Esophagus muscularis mucosa (tissue), 4 donors: ENCODE measurements around the gene P2RX1. TPM values are rescaled to one million over a fixed set of nuclear protein-coding genes. Genes with fewer than 3 reads are reported as not detected.

Source experiments
- DNase-seq: peaks from one replicate; pipeline ENCODE4 v3.0.0-alpha.2; 2017; ENCODE audit errors: extremely low spot score
- H3K27ac ChIP-seq, 4 donors: fragments of 200-600 bp; sonication (generic); replicated peaks in 1 of 4; 1 replicate in 3 of 4; 2 replicates in 1 of 4; pipeline ENCODE4 v1.5.1; 2016 to 2019; ENCODE audit warnings: mild to moderate bottlenecking in 1 of 4
- H3K27me3 ChIP-seq, 4 donors: fragments of 200-600 bp; sonication (generic); one replicate each; pipeline versions ENCODE4 v1.5.1 to v1.6.0; 2016 to 2019
- H3K36me3 ChIP-seq, 4 donors: fragments of 200-600 bp; sonication (generic); one replicate each; pipeline ENCODE4 v1.5.1; 2016 to 2019
- H3K4me1 ChIP-seq, 4 donors: fragments of 200-600 bp; sonication (generic); one replicate each; pipeline ENCODE4 v1.5.1; 2016 to 2019
- H3K4me3 ChIP-seq, 4 donors: fragments of 200-600 bp; sonication (generic); 1 replicate in 2 of 4; 2 replicates in 2 of 4; pipeline ENCODE4 v1.5.1; 2016 to 2019; ENCODE audit warnings: mild to moderate bottlenecking in 4 of 4, moderate library complexity in 1 of 4
- H3K9me3 ChIP-seq, 4 donors: fragments of 200-600 bp; sonication (generic); 1 replicate in 3 of 4; 2 replicates in 1 of 4; pipeline ENCODE4 v1.5.1; 2016 to 2019
- EP300 ChIP-seq: sonication (generic); formaldehyde crosslinking; IDR thresholded peaks from one replicate; pipeline ENCODE4 v1.6.1; 2017; ENCODE audit warnings: antibody characterized with exemption
- POLR2A ChIP-seq: fragments of 450-650 bp; IDR thresholded peaks from one replicate; pipeline ENCODE4 v1.6.1; 2017; ENCODE audit warnings: antibody characterized with exemption, moderate library complexity, mild to moderate bottlenecking, low read depth
- POLR2AphosphoS5 ChIP-seq, 2 donors: sonication (generic); formaldehyde crosslinking; IDR thresholded peaks; one replicate each; pipeline ENCODE4 v1.6.1; 2017; ENCODE audit warnings: antibody characterized with exemption in 2 of 2
- WGBS: methylation state at CpG from one replicate; pipeline ENCODE4 v1.1.5; 2018; 5-methylcytosine and 5-hydroxymethylcytosine counted together
- intact Hi-C: fragments of 100-400 bp; cut with DNase I; formaldehyde crosslinking; loops from one replicate; pipeline ENCODE4 v1.15.1; 2023
- total RNA-seq, 4 donors: library from RNA; depleted of rRNA; stranded (reverse); fragments of >200 nt; gene quantifications; one replicate each; pipeline versions ENCODE4 v1.1.0 to v1.2.1, GENCODE V29; 2016
- TF ChIP-seq, protein P1 (sequence below), 3 experiments: fragments of 200-600 bp in 2 of 3; fragments of 450-650 bp in 1 of 3; sonication (generic) in 2 of 3; IDR thresholded peaks; one replicate each; pipeline ENCODE4 v1.5.1; 2017 to 2019; ENCODE audit warnings: antibody characterized with exemption in 3 of 3, mild to moderate bottlenecking in 2 of 3, moderate library complexity in 1 of 3

Gene P2RX1
- total RNA-seq, 4 donors from 2014 or later, result 3.7 to 26.0 (median 10.2) TPM

DNA sequence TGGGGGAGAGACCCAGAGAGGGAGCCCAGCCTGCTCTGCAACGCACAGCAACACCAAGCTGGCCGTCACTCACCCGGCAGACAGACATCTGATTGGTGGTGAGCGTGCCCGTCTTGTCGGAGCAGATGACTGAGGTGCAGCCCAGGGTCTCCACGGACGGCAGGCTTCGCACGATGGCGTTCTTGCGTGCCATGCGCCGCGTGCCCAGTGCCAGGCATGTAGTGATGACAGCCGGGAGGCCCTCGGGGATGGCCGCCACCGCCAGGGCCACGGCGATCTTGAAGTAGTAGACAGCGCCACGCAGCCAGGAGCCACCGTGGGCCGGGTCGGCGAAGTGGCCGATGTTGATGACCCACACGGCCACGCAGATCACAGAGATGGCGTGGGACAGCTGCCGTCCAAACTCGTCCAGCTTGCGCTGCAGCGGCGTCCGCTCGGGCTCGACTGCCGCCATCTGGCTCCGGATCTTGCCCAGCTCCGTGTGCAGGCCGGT lies 31.1 kb upstream of the P2RX1 start:
- WGBS, result 96% methylated on average over 32 of the region's 43 CpGs
- Histone ChIP-seq H3K4me3 (no peak overlapping the region), H3K36me3 (peaks cover 0 to 25% (median 4%) of the 10 kb centered on the region in 4 donors), H3K27ac (no peak overlapping the region), H3K27me3 (no peaks in the 10 kb centered on the region), H3K4me1 (peaks cover 13 to 28% (median 24%) of the 10 kb centered on the region in 4 donors), H3K9me3 (no peaks in the 10 kb centered on the region)
- DNase-seq, result no peak
- intact Hi-C loops, result no loop called here
- TF ChIP-seq POLR2A, result no peak
- TF ChIP-seq POLR2AphosphoS5 (IDR thresholded peaks at IDR 0.05), result no peak
- no peak for TF ChIP-seq EP300
- TF ChIP-seq, protein P1, sequence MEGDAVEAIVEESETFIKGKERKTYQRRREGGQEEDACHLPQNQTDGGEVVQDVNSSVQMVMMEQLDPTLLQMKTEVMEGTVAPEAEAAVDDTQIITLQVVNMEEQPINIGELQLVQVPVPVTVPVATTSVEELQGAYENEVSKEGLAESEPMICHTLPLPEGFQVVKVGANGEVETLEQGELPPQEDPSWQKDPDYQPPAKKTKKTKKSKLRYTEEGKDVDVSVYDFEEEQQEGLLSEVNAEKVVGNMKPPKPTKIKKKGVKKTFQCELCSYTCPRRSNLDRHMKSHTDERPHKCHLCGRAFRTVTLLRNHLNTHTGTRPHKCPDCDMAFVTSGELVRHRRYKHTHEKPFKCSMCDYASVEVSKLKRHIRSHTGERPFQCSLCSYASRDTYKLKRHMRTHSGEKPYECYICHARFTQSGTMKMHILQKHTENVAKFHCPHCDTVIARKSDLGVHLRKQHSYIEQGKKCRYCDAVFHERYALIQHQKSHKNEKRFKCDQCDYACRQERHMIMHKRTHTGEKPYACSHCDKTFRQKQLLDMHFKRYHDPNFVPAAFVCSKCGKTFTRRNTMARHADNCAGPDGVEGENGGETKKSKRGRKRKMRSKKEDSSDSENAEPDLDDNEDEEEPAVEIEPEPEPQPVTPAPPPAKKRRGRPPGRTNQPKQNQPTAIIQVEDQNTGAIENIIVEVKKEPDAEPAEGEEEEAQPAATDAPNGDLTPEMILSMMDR (IDR thresholded peaks at IDR 0.05), result no peak

DNA sequence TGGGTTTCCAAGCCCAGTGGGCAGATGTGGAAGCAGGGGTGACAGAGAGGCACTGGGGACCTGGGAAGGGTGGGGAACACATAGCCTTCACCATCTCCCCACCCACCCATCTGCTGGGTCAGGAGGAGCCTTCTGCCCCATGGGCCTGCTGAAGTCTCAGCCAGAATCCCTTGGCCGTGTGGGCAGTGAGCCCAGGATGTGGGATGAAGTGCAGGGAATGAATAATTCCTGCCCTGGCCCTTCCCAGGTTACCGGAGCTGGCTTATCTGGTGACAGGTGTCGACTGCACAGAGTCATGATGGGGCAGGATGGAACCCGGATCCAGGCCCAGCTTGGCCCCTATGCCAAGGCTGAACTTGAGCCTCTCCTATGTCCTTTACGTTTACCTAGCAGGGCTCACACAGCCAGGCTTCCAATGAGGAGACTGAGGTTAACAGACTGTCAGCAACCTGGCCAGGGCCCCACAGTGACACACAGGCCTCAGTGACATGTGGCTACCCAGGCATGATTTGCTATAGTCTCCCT lies 30.5 kb upstream of the P2RX1 start:
- 67% methylated on average over 5 of the region's 5 CpGs for WGBS

DNA sequence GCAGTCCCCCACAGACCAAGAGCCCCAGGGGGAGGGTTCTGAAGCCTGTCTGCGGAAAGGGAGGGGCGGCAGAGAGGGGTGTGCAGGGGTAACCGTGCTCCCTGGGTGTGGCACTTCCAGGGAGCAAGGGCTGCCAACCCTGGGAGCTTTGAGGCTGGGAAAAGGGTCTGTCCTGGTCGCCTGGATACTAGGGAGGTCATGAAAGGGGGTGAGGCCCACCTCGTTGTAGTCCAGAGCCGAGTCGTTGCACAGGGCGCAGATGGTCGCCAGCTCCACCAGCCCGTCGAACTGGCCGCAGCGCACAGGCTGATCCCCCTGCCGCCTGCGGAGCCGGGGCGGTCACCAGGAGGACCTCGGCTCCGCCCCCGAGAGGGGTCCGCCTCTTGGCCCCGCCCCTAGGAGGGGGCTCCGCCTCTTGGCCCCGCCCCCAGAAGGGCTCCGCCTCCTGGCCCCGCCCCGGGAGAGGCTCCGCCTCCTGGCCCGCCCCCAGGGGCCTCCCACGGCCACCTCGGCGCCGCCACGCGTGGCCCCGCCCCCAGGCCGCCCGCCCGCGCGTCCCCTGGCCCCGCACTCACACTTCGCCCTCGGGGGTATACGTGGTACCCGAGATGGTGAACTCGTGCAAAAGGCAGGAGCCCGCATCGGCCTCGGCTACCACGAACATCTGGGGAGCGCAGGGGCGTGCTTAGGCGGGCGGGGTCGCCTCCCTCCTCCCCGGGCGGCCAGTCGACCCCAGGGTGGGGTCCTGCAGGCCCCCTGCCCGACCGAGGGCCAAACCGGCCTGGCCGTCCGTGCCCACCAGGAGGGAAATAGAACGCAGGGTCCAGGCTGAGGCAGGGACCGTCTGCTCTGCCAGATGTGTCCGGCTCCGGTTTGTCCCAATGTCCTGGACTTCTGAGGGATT lies 28.5 kb upstream of the P2RX1 start:
- Histone ChIP-seq H3K9me3 (no peaks in the 10 kb centered on the region), H3K4me1 (peaks cover 13 to 28% (median 24%) of the 10 kb centered on the region in 4 donors), H3K27ac (peak overlapping the region; percentile 51 to 65 (median 62)), H3K27me3 (no peaks in the 10 kb centered on the region), H3K36me3 (peaks cover 0 to 38% (median 16%) of the 10 kb centered on the region in 4 donors), H3K4me3 (peak overlapping the region; percentile 51 to 57 (median 53))
- TF ChIP-seq POLR2A (no peak), EP300 (no peak), POLR2AphosphoS5 (IDR thresholded peaks at IDR 0.05) (no peak)
- TF ChIP-seq, protein P1 (IDR thresholded peaks at IDR 0.05), result no peak
- WGBS, result 45% methylated on average over 3 of the region's 68 CpGs
- intact Hi-C loops, result no loop called here
- DNase-seq, result no peak

More for the DNA sequence above, 30.5 kb upstream of the P2RX1 start:
- Histone ChIP-seq H3K4me3 (no peak overlapping the region), H3K4me1 (peaks cover 13 to 28% (median 24%) of the 10 kb centered on the region in 4 donors), H3K27ac (no peak overlapping the region), H3K27me3 (no peaks in the 10 kb centered on the region), H3K36me3 (peaks cover 0 to 31% (median 7%) of the 10 kb centered on the region in 4 donors), H3K9me3 (no peaks in the 10 kb centered on the region)
- intact Hi-C loops, result no loop called here
- no peak for DNase-seq
- TF ChIP-seq POLR2A (no peak), POLR2AphosphoS5 (IDR thresholded peaks at IDR 0.05) (no peak)

DNA sequence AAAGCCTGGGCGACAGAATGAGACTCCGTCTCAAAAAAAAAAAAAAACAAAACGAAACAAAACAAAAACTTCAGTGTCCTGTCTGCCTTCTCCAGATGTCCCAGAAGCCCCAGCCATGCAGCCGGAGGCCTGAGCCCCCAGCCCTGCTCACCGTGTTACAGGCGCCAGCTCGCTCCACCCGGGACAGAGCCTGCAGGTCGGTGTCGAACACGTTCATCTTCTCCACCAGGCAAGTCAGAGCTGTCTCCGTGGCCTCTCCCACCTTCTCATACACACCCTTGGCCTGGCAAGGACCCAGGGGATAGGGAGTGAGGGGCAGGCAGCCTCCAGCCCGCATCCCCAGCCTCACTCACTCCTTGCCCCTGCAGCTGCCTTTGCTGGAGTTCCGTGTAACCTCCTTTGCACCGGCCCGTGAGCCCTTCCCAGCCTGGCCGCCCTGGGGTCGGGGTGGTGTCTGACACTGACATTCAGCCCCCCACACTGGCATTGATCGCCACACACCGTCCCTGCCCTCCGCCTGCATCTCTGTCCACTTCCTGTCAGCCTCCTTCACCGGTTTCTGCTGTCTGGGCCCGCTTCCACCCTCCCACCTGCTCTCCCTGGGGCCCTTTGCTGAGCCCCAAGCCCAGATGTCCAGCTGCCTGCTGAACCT lies 27.1 kb upstream of the P2RX1 start:
- Histone ChIP-seq H3K4me3 (no peak overlapping the region), H3K27ac (no peak overlapping the region), H3K27me3 (no peaks in the 10 kb centered on the region), H3K36me3 (peaks cover 0 to 47% (median 19%) of the 10 kb centered on the region in 4 donors), H3K4me1 (peaks cover 13 to 28% (median 24%) of the 10 kb centered on the region in 4 donors), H3K9me3 (no peaks in the 10 kb centered on the region)
- TF ChIP-seq POLR2AphosphoS5 (IDR thresholded peaks at IDR 0.05), result no peak
- TF ChIP-seq, protein P1 (IDR thresholded peaks at IDR 0.05), result no peak
- TF ChIP-seq POLR2A, result no peak
- TF ChIP-seq EP300, result no peak
- 88% methylated on average over 23 of the region's 23 CpGs for WGBS
- intact Hi-C loops, result no loop called here
- DNase-seq, result no peak
